Spleen (tissue), 11 donors: ENCODE results near the gene OVOL3. TPM values are rescaled to one million over a fixed set of nuclear protein-coding genes. Genes with fewer than 3 reads are reported as not detected.

ENCODE experiments used
- DNase-seq: peaks from one replicate; pipeline ENCODE4 v3.0.0-alpha.2; 2020
- H3K27ac ChIP-seq, 8 donors: fragments of 200-600 bp; sonication (generic) in 7 of 8; 1 replicate in 4 of 8; 2 replicates in 4 of 8; pipeline versions ENCODE4 v1.5.0 to v1.8.0; 2016 to 2021; ENCODE audit warnings: inconsistent platforms in 4 of 8, mild to moderate bottlenecking in 4 of 8, moderate library complexity in 1 of 8
- H3K27me3 ChIP-seq, 7 donors: fragments of 200-600 bp; sonication (generic) in 6 of 7; replicated peaks in 1 of 7; 1 replicate in 4 of 7; 2 replicates in 3 of 7; pipeline versions ENCODE4 v1.5.0 to v1.8.0; 2016 to 2021; ENCODE audit warnings: inconsistent platforms in 3 of 7, mild to moderate bottlenecking in 1 of 7
- H3K36me3 ChIP-seq, 6 donors: fragments of 200-600 bp; sonication (generic) in 5 of 6; 1 replicate in 4 of 6; 2 replicates in 2 of 6; pipeline versions ENCODE4 v1.5.0 to v1.8.0; 2016 to 2021; ENCODE audit warnings: inconsistent platforms in 2 of 6
- H3K4me1 ChIP-seq, 6 donors: fragments of 200-600 bp; sonication (generic) in 5 of 6; 1 replicate in 3 of 6; 2 replicates in 3 of 6; pipeline versions ENCODE4 v1.5.0 to v1.8.0; 2016 to 2021; ENCODE audit warnings: inconsistent platforms in 3 of 6
- H3K4me3 ChIP-seq, 8 donors: fragments of 200-600 bp; sonication (generic) in 7 of 8; 1 replicate in 4 of 8; 2 replicates in 4 of 8; pipeline versions ENCODE4 v1.5.0 to v1.8.0; 2016 to 2021; ENCODE audit warnings: inconsistent platforms in 4 of 8, mild to moderate bottlenecking in 4 of 8, moderate library complexity in 2 of 8
- H3K9me3 ChIP-seq, 8 donors: fragments of 200-600 bp; sonication (generic) in 7 of 8; 1 replicate in 4 of 8; 2 replicates in 4 of 8; pipeline versions ENCODE4 v1.5.0 to v1.8.0; 2016 to 2021; ENCODE audit warnings: inconsistent platforms in 4 of 8
- CTCF ChIP-seq, 11 experiments: fragments of 200-600 bp in 7 of 11; fragments of 450-650 bp in 4 of 11; sonication (generic) in 4 of 11; IDR thresholded peaks in 8 of 11; conservative IDR thresholded peaks in 3 of 11; 1 replicate in 7 of 11; 2 replicates in 4 of 11; pipeline versions ENCODE4 v1.4.0 to v1.8.0; 2016 to 2021; ENCODE audit warnings: antibody characterized with exemption in 11 of 11, inconsistent platforms in 4 of 11, mild to moderate bottlenecking in 1 of 11
- POLR2A ChIP-seq, 3 donors: fragments of 450-650 bp; IDR thresholded peaks; one replicate each; pipeline ENCODE4 v1.5.1; 2017; ENCODE audit warnings: antibody characterized with exemption in 3 of 3, mild to moderate bottlenecking in 1 of 3
- POLR2AphosphoS5 ChIP-seq, 3 donors: sonication (generic); formaldehyde crosslinking; IDR thresholded peaks; one replicate each; pipeline ENCODE4 v1.5.1; 2017; ENCODE audit warnings: antibody characterized with exemption in 3 of 3
- WGBS, 5 donors: extraction: QIAGEN DNeasy Blood & Tissue Kit in 3 of 5; methylation state at CpG; one replicate each; pipeline versions ENCODE4 v1.1.5 to v1.1.7; 2013 to 2018; 5-methylcytosine and 5-hydroxymethylcytosine counted together
- intact Hi-C: fragments of 100-400 bp; cut with DNase I; formaldehyde crosslinking; loops from one replicate; pipeline ENCODE4 v1.15.0; 2023; ENCODE audit warnings: low total_unique reads
- polyA plus RNA-seq, 3 donors: library from polyadenylated mRNA; stranded (reverse); fragments of 200-250 nt; gene quantifications; one replicate each; pipeline ENCODE4 v1.2.1, GENCODE V29; 2013
- total RNA-seq, 7 donors: library from RNA; depleted of rRNA in 3 of 7; stranded (reverse); fragments of >200 nt in 3 of 7; fragmentation: NEBNext Ultra II Directional in 4 of 7; extraction: Animal tissue kit (Norgen Biotek cat#: 25700) in 4 of 7; gene quantifications; one replicate each; pipeline versions ENCODE4 v1.1.0 to v1.2.1, GENCODE V29; 2016 to 2021
- donor health status: healthy with polysubstance abuse.
- donor health status: DM: no; HTN: no; CAD: no; lungs with moderate emphysema.
- donor health status: DM: no; HTN: no; CAD: no.
- donor health status: Bipolar disorder and iron deficiency.
- donor health status: healthy.
- donor health status: DM: no; HTN: no; CAD: no.
- donor health status: DM: yes; HTN: yes; CAD: no.

OVOL3 gene
- total and polyA plus RNA-seq, 10 donors = 0.11 to 0.22 (median 0.19) TPM; not detected in 7

GRCh38 chr19:36115453-36116343 is 4.8 kb downstream of the OVOL3 start, which contains the start of gene TBCB:
TBCB (plus strand) TSS chr19:36115468; CDS start chr19:36115561, 93 bp downstream.
- H3K36me3 ChIP-seq = peaks cover 0 to 75% (median 45%) of the 10 kb centered on the region in 6 donors
- peak within 1 kb of the TSS; percentile 55 to 96 (median 80) for H3K4me3 ChIP-seq
- H3K27me3 ChIP-seq = no peaks in the 10 kb centered on the region
- intact Hi-C loops = loop anchor here (10.0 kb wide), 1 partner anchor 61 kb away; the partner anchor contains the start of genes THAP8 and WDR62
- peak; percentile 86 to 89 (median 88) for TF ChIP-seq POLR2AphosphoS5 (IDR thresholded peaks at IDR 0.05)
- peak in 1 of 3 donors; percentile 53 for TF ChIP-seq POLR2A (IDR thresholded peaks at IDR 0.05)
- TF ChIP-seq CTCF (IDR thresholded peaks at IDR 0.05 in 8 of 11, conservative IDR thresholded peaks at IDR 0.05 in 3 of 11) = peak in 1 of 11 experiments; percentile 4
- no peaks in the 10 kb centered on the region for H3K9me3 ChIP-seq
- DNase-seq = peak; percentile 96
- peaks cover 15 to 57% (median 35%) of the 10 kb centered on the region in 6 donors for H3K4me1 ChIP-seq
- H3K27ac ChIP-seq = peak within 1 kb of the TSS; percentile 64 to 96 (median 92)
- 6 to 12% (median 6%) methylated on average over 37 to 59 of the region's 59 CpGs for WGBS, 5 donors

DNA sequence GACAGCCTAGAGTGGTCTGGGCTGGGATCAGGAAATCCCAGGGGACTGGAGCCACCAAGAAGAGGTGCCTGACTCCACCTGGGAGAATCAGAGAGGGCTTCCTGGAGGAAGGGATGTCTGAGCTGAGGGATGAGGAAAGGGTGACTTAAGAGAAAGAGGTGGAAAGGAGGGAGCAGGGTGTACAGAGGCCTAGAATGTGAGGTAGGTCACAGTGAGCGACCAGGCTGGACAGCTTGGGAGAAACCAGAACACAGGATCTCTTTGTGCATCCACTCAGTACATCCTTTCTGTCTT is 5.3 kb downstream of the OVOL3 start:
- WGBS, 5 donors = 83 to 100% (median 94%) methylated on average over 1 of the region's 1 CpG
- Histone ChIP-seq H3K36me3 (peaks cover 0 to 75% (median 43%) of the 10 kb centered on the region in 6 donors), H3K4me3 (peak overlapping the region in 7 of 8 donors; percentile 71 to 96 (median 82)), H3K27ac (peak overlapping the region in 7 of 8 donors; percentile 87 to 96 (median 93)), H3K4me1 (peaks cover 15 to 57% (median 35%) of the 10 kb centered on the region in 6 donors), H3K27me3 (no peaks in the 10 kb centered on the region), H3K9me3 (no peaks in the 10 kb centered on the region)
- intact Hi-C loops = loop anchor here (10.0 kb wide), 1 partner anchor 61 kb away; the partner anchor contains the start of genes THAP8 and WDR62
- TF ChIP-seq POLR2A (IDR thresholded peaks at IDR 0.05) = no peak
- TF ChIP-seq POLR2AphosphoS5 (IDR thresholded peaks at IDR 0.05) = no peak
- no peak for TF ChIP-seq CTCF (IDR thresholded peaks at IDR 0.05 in 8 of 11, conservative IDR thresholded peaks at IDR 0.05 in 3 of 11)
- no peak for DNase-seq

- Histone ChIP-seq H3K36me3 (peaks cover 0 to 91% (median 63%) of the 10 kb centered on the region in 6 donors), H3K27ac (no peak overlapping the region), H3K27me3 (no peaks in the 10 kb centered on the region), H3K4me3 (no peak overlapping the region), H3K4me1 (peaks cover 6 to 34% (median 21%) of the 10 kb centered on the region in 6 donors), H3K9me3 (no peaks in the 10 kb centered on the region)
- TF ChIP-seq CTCF (IDR thresholded peaks at IDR 0.05 in 8 of 11, conservative IDR thresholded peaks at IDR 0.05 in 3 of 11) (no peak), POLR2A (IDR thresholded peaks at IDR 0.05) (no peak), POLR2AphosphoS5 (IDR thresholded peaks at IDR 0.05) (peak in 1 of 3 donors; percentile 19)
- intact Hi-C loops = no loop called here
- WGBS, 5 donors = 92 to 94% (median 93%) methylated on average over 26 of the region's 26 CpGs
- no peak for DNase-seq
Observed at GRCh38 chr19:36120092-36120983, 9.4 kb downstream of the OVOL3 start.
